22Rv1 (cell line): Measurements from ENCODE around the gene CACNA2D4.

ENCODE experiments used
- ZFX ChIP-seq: fragments of 450-650 bp; IDR thresholded peaks from 2 replicates; pipeline ENCODE4 v1.6.1; 2017; ENCODE audit warnings: antibody characterized with exemption, borderline replicate concordance
- TF ChIP-seq, protein P1 (sequence below): fragments of 450-650 bp; IDR thresholded peaks from 2 replicates; pipeline ENCODE4 v1.5.1; 2017; ENCODE audit warnings: mild to moderate bottlenecking

DNA sequence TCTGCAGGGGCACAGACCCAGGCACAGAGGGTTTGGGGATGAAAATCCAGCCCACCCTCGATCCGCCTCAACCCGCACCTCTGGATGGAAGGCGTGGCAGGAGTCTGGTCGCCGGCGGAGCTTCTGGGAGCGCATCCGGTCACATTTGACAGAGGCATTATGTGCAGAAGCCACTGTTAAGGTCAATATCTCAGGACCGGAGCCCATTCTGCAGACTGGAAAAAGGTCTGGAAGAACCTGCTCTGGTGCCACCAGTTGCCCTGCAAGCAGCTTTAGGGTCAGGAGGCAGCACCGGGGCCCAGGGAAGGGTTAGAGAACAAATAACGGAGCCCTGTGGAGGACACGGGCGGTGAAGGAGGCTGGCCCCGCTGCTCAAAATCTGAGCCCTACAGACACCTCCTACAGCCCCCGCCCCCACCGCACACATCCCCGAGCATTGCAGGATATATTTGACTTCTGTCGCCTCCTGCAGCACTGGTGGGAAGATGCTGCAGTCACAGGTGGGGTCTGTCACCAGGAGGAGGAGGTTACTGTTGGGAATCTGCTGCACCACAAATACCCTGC is 123.1 kb downstream of the CACNA2D4 start:
- TF ChIP-seq, protein P1, sequence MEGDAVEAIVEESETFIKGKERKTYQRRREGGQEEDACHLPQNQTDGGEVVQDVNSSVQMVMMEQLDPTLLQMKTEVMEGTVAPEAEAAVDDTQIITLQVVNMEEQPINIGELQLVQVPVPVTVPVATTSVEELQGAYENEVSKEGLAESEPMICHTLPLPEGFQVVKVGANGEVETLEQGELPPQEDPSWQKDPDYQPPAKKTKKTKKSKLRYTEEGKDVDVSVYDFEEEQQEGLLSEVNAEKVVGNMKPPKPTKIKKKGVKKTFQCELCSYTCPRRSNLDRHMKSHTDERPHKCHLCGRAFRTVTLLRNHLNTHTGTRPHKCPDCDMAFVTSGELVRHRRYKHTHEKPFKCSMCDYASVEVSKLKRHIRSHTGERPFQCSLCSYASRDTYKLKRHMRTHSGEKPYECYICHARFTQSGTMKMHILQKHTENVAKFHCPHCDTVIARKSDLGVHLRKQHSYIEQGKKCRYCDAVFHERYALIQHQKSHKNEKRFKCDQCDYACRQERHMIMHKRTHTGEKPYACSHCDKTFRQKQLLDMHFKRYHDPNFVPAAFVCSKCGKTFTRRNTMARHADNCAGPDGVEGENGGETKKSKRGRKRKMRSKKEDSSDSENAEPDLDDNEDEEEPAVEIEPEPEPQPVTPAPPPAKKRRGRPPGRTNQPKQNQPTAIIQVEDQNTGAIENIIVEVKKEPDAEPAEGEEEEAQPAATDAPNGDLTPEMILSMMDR, result no peak
- no peak for TF ChIP-seq ZFX
